Endothelial cell (in vitro differentiated cells): ENCODE measurements around the gene STIP1. TPM values are rescaled to one million over a fixed set of nuclear protein-coding genes. Genes with fewer than 3 reads are reported as not detected.

Experiments used
- DNase-seq: peaks from one replicate; pipeline ENCODE4 v3.0.0; 2021; ENCODE audit warnings: low spot score
- H3K27ac Mint-ChIP-seq: one replicate; pipeline ENCODE4 v1.8.0; 2021; ENCODE audit warnings: mixed read lengths, inconsistent platforms; ENCODE audit not compliant: unreplicated experiment
- H3K27me3 Mint-ChIP-seq: one replicate; pipeline ENCODE4 v1.8.0; 2021; ENCODE audit warnings: mild to moderate bottlenecking, moderate library complexity, mixed read lengths, inconsistent platforms; ENCODE audit not compliant: unreplicated experiment
- H3K36me3 Mint-ChIP-seq: one replicate; pipeline ENCODE4 v1.8.0; 2021; ENCODE audit warnings: mild to moderate bottlenecking, low read depth, mixed read lengths, inconsistent platforms; ENCODE audit not compliant: unreplicated experiment
- H3K4me1 Mint-ChIP-seq: one replicate; pipeline ENCODE4 v1.8.0; 2021; ENCODE audit warnings: mild to moderate bottlenecking, mixed read lengths, inconsistent platforms; ENCODE audit not compliant: unreplicated experiment
- H3K4me3 Mint-ChIP-seq: one replicate; pipeline ENCODE4 v1.8.0; 2021; ENCODE audit warnings: mild to moderate bottlenecking, mixed read lengths, inconsistent platforms; ENCODE audit not compliant: unreplicated experiment
- H3K9me3 Mint-ChIP-seq: one replicate; pipeline ENCODE4 v1.8.0; 2021; ENCODE audit warnings: mixed read lengths, inconsistent platforms; ENCODE audit not compliant: unreplicated experiment
- CTCF ChIP-seq: fragments of 200-600 bp; sonication (generic); IDR thresholded peaks from one replicate; pipeline ENCODE4 v1.5.0; 2021; ENCODE audit warnings: antibody characterized with exemption; ENCODE audit not compliant: unreplicated experiment
- total RNA-seq: library from RNA; stranded (reverse); fragmentation: NEBNext Ultra II Directional; extraction: Animal tissue kit (Norgen Biotek cat#: 25700); gene quantifications from one replicate; pipeline ENCODE4 v1.2.1, GENCODE V29; 2021; ENCODE audit not compliant: unreplicated experiment

The STIP1 gene
- total RNA-seq, 1 donor from 2014 or later = 124 TPM

- peak within 1 kb of the TSS; percentile 64 for H3K27ac Mint-ChIP-seq
- TF ChIP-seq CTCF = no peak
These were observed 20.7 kb downstream of the STIP1 start, which contains the start of gene FERMT3 for GRCh38 chr11:64206457-64207255. Gene FERMT3, plus strand, starts transcription at chr11:64206721. Its CDS starts 644 bp downstream, at chr11:64207365.

GRCh38 chr11:64207256-64208085 is 21.5 kb downstream of the STIP1 start:
- Mint-ChIP-seq H3K4me1 (peaks cover 33% of the 10 kb centered on the region), H3K4me3 (no peak overlapping the region), H3K27ac (peak overlapping the region; percentile 36), H3K36me3 (peaks cover 19% of the 10 kb centered on the region), H3K9me3 (no peaks in the 10 kb centered on the region), H3K27me3 (peaks cover 7% of the 10 kb centered on the region)
- TF ChIP-seq CTCF = no peak
- DNase-seq = no peak

More at GRCh38 chr11:64206457-64207255, 20.7 kb downstream of the STIP1 start, which contains the start of gene FERMT3:
- peaks cover 6% of the 10 kb centered on the region for H3K27me3 Mint-ChIP-seq
- H3K4me3 Mint-ChIP-seq = no peak within 1 kb of the TSS
- peaks cover 33% of the 10 kb centered on the region for H3K4me1 Mint-ChIP-seq
- no peak for DNase-seq
- no peaks in the 10 kb centered on the region for H3K9me3 Mint-ChIP-seq
- peaks cover 20% of the 10 kb centered on the region for H3K36me3 Mint-ChIP-seq

GRCh38 chr11:64208086-64208795 is 22.3 kb downstream of the STIP1 start:
- Mint-ChIP-seq H3K4me3 (no peak overlapping the region), H3K27ac (no peak overlapping the region), H3K9me3 (no peaks in the 10 kb centered on the region), H3K36me3 (peaks cover 20% of the 10 kb centered on the region), H3K27me3 (peaks cover 8% of the 10 kb centered on the region), H3K4me1 (peaks cover 32% of the 10 kb centered on the region)
- DNase-seq = no peak
- TF ChIP-seq CTCF = no peak

GRCh38 chr11:64208796-64209562 is 23.0 kb downstream of the STIP1 start:
- no peak for TF ChIP-seq CTCF
- peaks cover 7% of the 10 kb centered on the region for H3K27me3 Mint-ChIP-seq
- H3K36me3 Mint-ChIP-seq = peaks cover 15% of the 10 kb centered on the region
- H3K4me1 Mint-ChIP-seq = peaks cover 28% of the 10 kb centered on the region
- peak overlapping the region; percentile 48 for H3K27ac Mint-ChIP-seq
- DNase-seq = no peak
- H3K9me3 Mint-ChIP-seq = no peaks in the 10 kb centered on the region
- H3K4me3 Mint-ChIP-seq = no peak overlapping the region
